Kidney (tissue), 14 donors: ENCODE measurements around the gene LRRC52. TPM values are rescaled to one million over a fixed set of nuclear protein-coding genes. Genes with fewer than 3 reads are reported as not detected.

Source experiments
- DNase-seq, 5 donors: peaks; one replicate each; pipeline ENCODE4 v3.0.0-alpha.2; 2013 to 2020
- FAIRE-seq: peaks from 2 replicates; lab custom pipeline; 2012; peaks lifted over from hg19 to GRCh38; lab: Jason Lieb, UNC
- H3K27ac ChIP-seq, 2 donors: one replicate each; pipeline ENCODE4 v1.7.0; 2013; ENCODE audit warnings: low read depth in 2 of 2, low read length in 2 of 2, inconsistent platforms in 1 of 2
- H3K27me3 ChIP-seq: one replicate; pipeline ENCODE4 v1.7.1; 2013; ENCODE audit warnings: low read length, inconsistent platforms; ENCODE audit not compliant: control insufficient read depth, insufficient read depth
- H3K36me3 ChIP-seq, 3 donors: one replicate each; pipeline versions ENCODE4 v1.7.0 to v1.7.1; 2013; ENCODE audit warnings: low read length in 3 of 3, control low read depth in 1 of 3, inconsistent platforms in 1 of 3; ENCODE audit not compliant: insufficient read depth in 3 of 3, control insufficient read depth in 2 of 3
- H3K4me1 ChIP-seq, 3 donors: one replicate each; pipeline versions ENCODE4 v1.7.0 to v1.7.1; 2013; ENCODE audit warnings: low read length in 3 of 3, inconsistent platforms in 1 of 3, low read depth in 1 of 3; ENCODE audit not compliant: control insufficient read depth in 2 of 3, insufficient read depth in 2 of 3
- H3K4me3 ChIP-seq, 3 donors: one replicate each; pipeline versions ENCODE4 v1.7.0 to v1.8.1; 2013; ENCODE audit warnings: low read length in 3 of 3, control low read depth in 1 of 3, inconsistent platforms in 1 of 3
- H3K9ac ChIP-seq, 3 donors: one replicate each; pipeline versions ENCODE4 v1.7.0 to v1.7.1; 2013; ENCODE audit warnings: low read length in 3 of 3, control low read depth in 1 of 3, inconsistent platforms in 1 of 3
- H3K9me3 ChIP-seq, 3 donors: one replicate each; pipeline versions ENCODE4 v1.7.0 to v1.7.1; 2013; ENCODE audit warnings: low read length in 3 of 3, control low read depth in 1 of 3, inconsistent platforms in 1 of 3; ENCODE audit not compliant: control insufficient read depth in 2 of 3, insufficient read depth in 1 of 3
- CTCF ChIP-seq: IDR thresholded peaks from 3 replicates; pipeline ENCODE4 v1.5.1; 2012; ENCODE audit warnings: mild to moderate bottlenecking, moderate library complexity, borderline replicate concordance; ENCODE audit not compliant: insufficient read depth; ENCODE audit errors: extremely low read depth
- intact Hi-C: fragments of 100-400 bp; cut with DNase I; formaldehyde crosslinking; loops from one replicate; pipeline ENCODE4 v1.11.1; 2022
- polyA plus RNA-seq: library from polyadenylated mRNA; stranded (reverse); fragments of 350-450 nt; fragmentation: Illumina TruSeq; extraction: RNeasy Lipid Tissue Mini Kit (QIAGEN cat#74804); gene quantifications from one replicate; pipeline ENCODE4 v1.2.3, GENCODE V29; 2014; ENCODE audit warnings: low read depth, low replicate concordance; ENCODE audit not compliant: insufficient read depth
- total RNA-seq: library from RNA; stranded (reverse); fragmentation: NEBNext Ultra II Directional; extraction: Animal tissue kit (Norgen Biotek cat#: 25700); gene quantifications from one replicate; pipeline ENCODE4 v1.2.1, GENCODE V29; 2021
- donor health status: control.
- donor health status: control.
- donor health status: control.
- donor health status: control.
- donor health status: control.
- donor health status: DM: yes; HTN: yes; CAD: no.
- donor health status: Normal renal cell carcinoma (clear cell type).

The LRRC52 gene
- total and polyA plus RNA-seq, 2 donors from 2014 or later = 0.58 TPM; not detected in 1

- H3K36me3 ChIP-seq = no peaks in the 10 kb centered on the region
- H3K27me3 ChIP-seq = no peaks in the 10 kb centered on the region
- no peak for TF ChIP-seq CTCF
- no peak overlapping the region for H3K4me3 ChIP-seq
- H3K4me1 ChIP-seq = no peaks in the 10 kb centered on the region
- intact Hi-C loops = no loop called here
- H3K9me3 ChIP-seq = no peaks in the 10 kb centered on the region
- no peak overlapping the region for H3K27ac ChIP-seq
- no peak for DNase-seq
- H3K9ac ChIP-seq = no peak overlapping the region
- FAIRE-seq = no peak
Observed at GRCh38 chr1:165516469-165516868, 27.3 kb upstream of the LRRC52 start.

- H3K9me3 ChIP-seq = peaks cover 0 to 9% (median 2%) of the 10 kb centered on the region in 3 donors
- no peak for DNase-seq
- H3K27me3 ChIP-seq = no peaks in the 10 kb centered on the region
- no peak overlapping the region for H3K27ac ChIP-seq
- TF ChIP-seq CTCF = no peak
- H3K36me3 ChIP-seq = no peaks in the 10 kb centered on the region
- no peak overlapping the region for H3K4me3 ChIP-seq
- no peak overlapping the region for H3K9ac ChIP-seq
- FAIRE-seq = no peak
- intact Hi-C loops = no loop called here
- no peaks in the 10 kb centered on the region for H3K4me1 ChIP-seq
Observed at GRCh38 chr1:165520646-165521045, 23.2 kb upstream of the LRRC52 start.

GRCh38 chr1:165524639-165525285 lies 19.0 kb upstream of the LRRC52 start:
- Histone ChIP-seq H3K9me3 (peaks cover 0 to 9% (median 2%) of the 10 kb centered on the region in 3 donors), H3K27me3 (no peaks in the 10 kb centered on the region), H3K4me3 (no peak overlapping the region), H3K4me1 (no peaks in the 10 kb centered on the region), H3K9ac (no peak overlapping the region), H3K36me3 (no peaks in the 10 kb centered on the region), H3K27ac (no peak overlapping the region)
- TF ChIP-seq CTCF = no peak
- DNase-seq = no peak
- no peak for FAIRE-seq
- intact Hi-C loops = no loop called here
